ENCODE results near the gene MRGPRD. TPM values are rescaled to one million over a fixed set of nuclear protein-coding genes. Genes with fewer than 3 reads are reported as not detected.

The MRGPRD gene
- total RNA-seq, 4 donors from 2014 or later, result not detected

DNA sequence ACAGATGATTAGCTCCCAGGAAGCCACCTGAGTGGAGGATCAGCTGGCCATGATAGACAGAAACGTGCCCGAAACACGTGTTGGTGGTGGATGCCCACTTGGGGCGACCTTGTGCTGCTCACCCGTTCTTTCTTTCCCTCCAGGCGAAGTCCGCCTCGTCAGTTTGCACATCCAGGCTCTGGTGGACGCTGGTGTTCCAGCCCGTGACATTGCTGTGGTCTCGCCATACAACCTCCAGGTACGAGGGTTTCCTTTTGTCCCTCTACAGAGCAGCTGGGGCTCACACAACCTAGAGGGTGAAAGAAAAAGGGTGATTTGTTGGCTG is 46.5 kb downstream of the MRGPRD start:
- 93% methylated on average over 12 of the region's 12 CpGs for WGBS
- Histone ChIP-seq H3K27me3 (no peaks in the 10 kb centered on the region), H3K27ac (no peak overlapping the region), H3K9me3 (no peaks in the 10 kb centered on the region), H3K4me3 (no peak overlapping the region), H3K4me1 (no peaks in the 10 kb centered on the region), H3K36me3 (peaks cover 84% of the 10 kb centered on the region)
- no peak for DNase-seq (ENCODE audit: low spot score in 2 of 2)
- TF ChIP-seq, protein P1, sequence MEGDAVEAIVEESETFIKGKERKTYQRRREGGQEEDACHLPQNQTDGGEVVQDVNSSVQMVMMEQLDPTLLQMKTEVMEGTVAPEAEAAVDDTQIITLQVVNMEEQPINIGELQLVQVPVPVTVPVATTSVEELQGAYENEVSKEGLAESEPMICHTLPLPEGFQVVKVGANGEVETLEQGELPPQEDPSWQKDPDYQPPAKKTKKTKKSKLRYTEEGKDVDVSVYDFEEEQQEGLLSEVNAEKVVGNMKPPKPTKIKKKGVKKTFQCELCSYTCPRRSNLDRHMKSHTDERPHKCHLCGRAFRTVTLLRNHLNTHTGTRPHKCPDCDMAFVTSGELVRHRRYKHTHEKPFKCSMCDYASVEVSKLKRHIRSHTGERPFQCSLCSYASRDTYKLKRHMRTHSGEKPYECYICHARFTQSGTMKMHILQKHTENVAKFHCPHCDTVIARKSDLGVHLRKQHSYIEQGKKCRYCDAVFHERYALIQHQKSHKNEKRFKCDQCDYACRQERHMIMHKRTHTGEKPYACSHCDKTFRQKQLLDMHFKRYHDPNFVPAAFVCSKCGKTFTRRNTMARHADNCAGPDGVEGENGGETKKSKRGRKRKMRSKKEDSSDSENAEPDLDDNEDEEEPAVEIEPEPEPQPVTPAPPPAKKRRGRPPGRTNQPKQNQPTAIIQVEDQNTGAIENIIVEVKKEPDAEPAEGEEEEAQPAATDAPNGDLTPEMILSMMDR (IDR thresholded peaks at IDR 0.05), result no peak
- no peak for TF ChIP-seq POLR2A (IDR thresholded peaks at IDR 0.05)
- TF ChIP-seq POLR2AphosphoS5 (IDR thresholded peaks at IDR 0.05), result no peak
- no peak for TF ChIP-seq EP300 (IDR thresholded peaks at IDR 0.05)

DNA sequence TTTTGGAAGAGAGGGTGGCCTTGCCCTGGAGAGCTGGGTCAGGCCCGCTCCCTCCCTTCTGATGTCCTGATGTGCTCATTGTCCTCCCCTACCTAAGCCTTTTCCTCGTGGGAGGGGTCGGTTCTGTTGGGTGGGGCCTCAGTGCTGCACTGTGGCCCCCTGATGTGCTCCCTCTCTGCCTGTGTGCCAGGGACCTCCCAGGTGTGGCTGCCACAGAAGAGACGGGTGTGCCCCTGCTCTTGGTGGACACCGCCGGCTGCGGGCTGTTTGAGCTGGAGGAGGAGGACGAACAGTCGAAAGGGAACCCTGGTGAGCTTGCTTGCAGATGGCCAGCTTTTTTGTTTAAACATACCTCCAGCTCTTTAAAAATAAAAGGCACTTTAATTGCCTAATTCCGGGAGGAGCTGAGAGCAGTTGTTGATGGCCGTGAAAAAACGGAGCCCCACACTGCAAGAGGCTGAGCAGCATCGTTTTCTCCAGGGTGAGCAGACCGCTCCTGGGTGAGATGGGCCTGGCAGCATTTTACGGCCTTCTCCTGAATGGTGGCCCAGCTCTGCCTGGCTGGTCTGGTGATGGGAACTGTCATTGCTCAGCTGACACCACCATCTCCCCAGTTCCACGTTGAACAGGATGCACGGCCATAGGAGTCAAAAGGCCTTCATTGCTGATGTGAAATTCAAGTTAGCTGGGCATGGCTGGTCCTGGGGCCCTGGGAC is 47.0 kb downstream of the MRGPRD start:
- Histone ChIP-seq H3K9me3 (no peaks in the 10 kb centered on the region), H3K27me3 (no peaks in the 10 kb centered on the region), H3K4me1 (no peaks in the 10 kb centered on the region), H3K27ac (no peak overlapping the region), H3K4me3 (no peak overlapping the region), H3K36me3 (peaks cover 84% of the 10 kb centered on the region)
- WGBS, result 89% methylated on average over 17 of the region's 17 CpGs
- no peak for TF ChIP-seq POLR2AphosphoS5 (IDR thresholded peaks at IDR 0.05)
- TF ChIP-seq POLR2A (IDR thresholded peaks at IDR 0.05), result no peak
- TF ChIP-seq, protein P1 (IDR thresholded peaks at IDR 0.05), result no peak
- TF ChIP-seq EP300 (IDR thresholded peaks at IDR 0.05), result no peak
- DNase-seq (ENCODE audit: low spot score in 2 of 2), result no peak

DNA sequence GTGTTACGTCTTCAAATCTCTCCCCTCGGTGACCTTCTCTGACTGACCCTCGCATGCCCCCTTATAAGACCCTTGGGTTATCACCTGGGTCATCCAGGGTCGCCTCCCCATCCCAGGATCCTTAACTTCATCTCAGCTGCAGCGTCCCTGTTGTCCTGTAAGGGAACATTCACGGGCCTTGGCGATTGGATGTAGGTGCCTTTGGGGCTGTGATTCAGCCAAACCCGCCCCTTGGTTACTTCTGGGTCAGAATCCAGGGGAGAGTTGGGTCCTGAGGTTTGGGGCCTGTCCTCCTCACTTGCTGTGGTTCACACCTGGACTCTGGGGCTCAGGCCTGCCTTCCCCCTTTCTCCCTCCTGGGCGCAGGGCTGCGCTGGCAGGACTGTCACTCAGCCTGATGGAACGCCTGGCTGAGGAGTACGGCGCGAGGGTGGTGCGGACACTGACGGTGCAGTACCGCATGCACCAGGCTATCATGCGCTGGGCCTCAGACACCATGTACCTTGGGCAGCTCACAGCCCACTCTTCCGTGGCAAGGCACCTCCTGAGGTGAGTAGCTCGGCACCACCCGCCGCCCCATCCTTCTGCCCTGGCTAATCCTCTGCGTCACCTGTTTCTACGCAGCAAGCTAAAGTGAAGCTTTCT is 47.7 kb downstream of the MRGPRD start:
- H3K9me3 ChIP-seq, result no peaks in the 10 kb centered on the region
- no peak overlapping the region for H3K27ac ChIP-seq
- H3K4me1 ChIP-seq, result no peaks in the 10 kb centered on the region
- no peaks in the 10 kb centered on the region for H3K27me3 ChIP-seq
- TF ChIP-seq POLR2AphosphoS5 (IDR thresholded peaks at IDR 0.05) (no peak), EP300 (IDR thresholded peaks at IDR 0.05) (no peak), POLR2A (IDR thresholded peaks at IDR 0.05) (no peak)
- TF ChIP-seq, protein P1 (IDR thresholded peaks at IDR 0.05), result no peak
- DNase-seq (ENCODE audit: low spot score in 2 of 2), result no peak
- H3K36me3 ChIP-seq, result peaks cover 84% of the 10 kb centered on the region
- no peak overlapping the region for H3K4me3 ChIP-seq
- WGBS, result 96% methylated on average over 22 of the region's 24 CpGs

DNA sequence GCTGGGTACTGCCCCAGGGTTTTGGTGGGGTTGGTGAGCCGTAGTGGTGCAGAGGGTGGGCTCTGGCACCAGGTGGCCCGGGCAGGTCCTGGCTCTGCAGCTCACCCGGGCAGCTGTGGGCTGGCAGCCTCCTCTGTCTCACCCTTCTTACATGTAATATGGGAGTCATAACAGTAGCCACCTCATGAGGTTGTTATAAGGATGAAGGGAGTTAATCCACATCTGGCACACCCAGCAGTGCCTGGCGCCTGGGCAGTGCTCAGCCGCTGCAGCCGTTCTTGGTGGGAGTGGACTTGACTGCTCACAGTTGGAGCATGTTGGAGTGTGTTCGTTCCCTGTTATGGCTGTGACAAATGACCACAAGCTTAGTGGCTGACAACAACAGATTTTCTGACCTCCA is 48.4 kb downstream of the MRGPRD start:
- Histone ChIP-seq H3K4me3 (no peak overlapping the region), H3K27ac (no peak overlapping the region), H3K4me1 (no peaks in the 10 kb centered on the region), H3K36me3 (peaks cover 84% of the 10 kb centered on the region), H3K27me3 (no peaks in the 10 kb centered on the region), H3K9me3 (no peaks in the 10 kb centered on the region)
- 86% methylated on average over 5 of the region's 7 CpGs for WGBS
- TF ChIP-seq EP300 (IDR thresholded peaks at IDR 0.05) (no peak), POLR2A (IDR thresholded peaks at IDR 0.05) (no peak), POLR2AphosphoS5 (IDR thresholded peaks at IDR 0.05) (no peak)
- TF ChIP-seq, protein P1 (IDR thresholded peaks at IDR 0.05), result no peak
- no peak for DNase-seq (ENCODE audit: low spot score in 2 of 2)

DNA sequence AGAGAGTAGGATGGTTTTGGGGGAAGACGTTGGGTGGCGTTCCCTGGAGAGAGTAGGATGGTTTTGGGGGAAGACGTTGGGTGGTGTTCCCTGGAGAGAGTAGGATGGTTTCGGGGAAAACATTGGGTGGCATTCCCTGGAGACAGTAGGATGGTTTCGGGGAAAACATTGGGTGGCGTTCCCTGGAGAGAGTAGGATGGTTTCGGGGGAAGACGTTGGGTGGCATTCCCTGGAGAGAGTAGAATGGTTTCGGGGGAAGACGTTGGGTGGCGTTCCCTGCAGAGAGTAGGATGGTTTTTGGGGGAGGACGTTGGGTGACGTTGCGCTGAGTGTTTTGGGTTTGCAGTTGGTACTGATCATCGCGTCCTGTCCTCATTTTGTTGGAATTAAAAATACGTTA is 48.9 kb downstream of the MRGPRD start:
- 91% methylated on average over 17 of the region's 17 CpGs for WGBS
- no peak for DNase-seq (ENCODE audit: low spot score in 2 of 2)
- Histone ChIP-seq H3K9me3 (no peaks in the 10 kb centered on the region), H3K36me3 (peaks cover 84% of the 10 kb centered on the region), H3K4me3 (no peak overlapping the region), H3K27ac (no peak overlapping the region), H3K27me3 (no peaks in the 10 kb centered on the region), H3K4me1 (no peaks in the 10 kb centered on the region)
- TF ChIP-seq POLR2A (IDR thresholded peaks at IDR 0.05), result no peak
- no peak for TF ChIP-seq EP300 (IDR thresholded peaks at IDR 0.05)
- no peak for TF ChIP-seq POLR2AphosphoS5 (IDR thresholded peaks at IDR 0.05)
- TF ChIP-seq, protein P1 (IDR thresholded peaks at IDR 0.05), result no peak

All from suprapubic skin (tissue), 4 donors.